DOHH2 (cell line): ENCODE measurements around the gene LSS.

Experiments used
- EZH2phosphoT487 ChIP-seq: fragments of 200-600 bp; sonication (generic); IDR thresholded peaks from 2 replicates; pipeline ENCODE4 v1.6.1; 2017; ENCODE audit warnings: borderline replicate concordance, mild to moderate bottlenecking, antibody characterized with exemption, low read length, moderate library complexity, mixed read lengths
- TF ChIP-seq, protein P1 (sequence below): fragments of 200-600 bp; sonication (generic); IDR thresholded peaks from one replicate; pipeline ENCODE4 v1.5.1; 2014; ENCODE audit warnings: antibody characterized with exemption, mild to moderate bottlenecking, low read depth, low read length; ENCODE audit not compliant: poor library complexity, severe bottlenecking

DNA sequence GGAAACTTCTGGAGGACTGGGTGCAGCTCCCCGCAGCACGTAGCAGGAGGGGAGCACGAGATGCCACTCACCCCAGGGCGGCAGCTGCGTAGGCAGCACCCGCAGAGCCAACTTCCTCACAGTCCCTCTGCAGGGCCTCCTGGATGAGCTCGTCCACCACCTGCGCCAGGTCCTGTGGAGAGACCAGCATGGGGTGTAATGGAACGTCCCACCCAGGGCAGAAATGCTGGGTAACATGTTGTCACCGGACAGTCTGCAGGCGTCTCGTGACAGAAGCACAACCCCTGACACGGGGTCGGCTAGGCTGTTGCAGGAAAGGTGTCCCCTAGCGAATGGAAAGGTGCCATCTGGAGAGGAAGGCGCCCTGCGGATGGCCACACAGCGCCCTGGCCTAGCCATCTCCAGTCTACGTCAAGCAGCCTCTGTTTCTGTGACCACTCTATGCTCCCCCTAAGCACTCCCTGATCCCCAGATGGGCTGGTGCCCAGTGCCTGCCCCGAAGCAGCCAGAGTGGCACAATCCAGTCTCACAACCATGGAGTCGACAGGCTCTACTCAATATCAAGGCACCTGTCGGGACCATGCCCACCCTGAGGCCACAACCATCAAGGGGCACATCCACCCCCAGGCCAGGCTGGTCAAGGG lies 35.6 kb upstream of the LSS start:
- TF ChIP-seq, protein P1, sequence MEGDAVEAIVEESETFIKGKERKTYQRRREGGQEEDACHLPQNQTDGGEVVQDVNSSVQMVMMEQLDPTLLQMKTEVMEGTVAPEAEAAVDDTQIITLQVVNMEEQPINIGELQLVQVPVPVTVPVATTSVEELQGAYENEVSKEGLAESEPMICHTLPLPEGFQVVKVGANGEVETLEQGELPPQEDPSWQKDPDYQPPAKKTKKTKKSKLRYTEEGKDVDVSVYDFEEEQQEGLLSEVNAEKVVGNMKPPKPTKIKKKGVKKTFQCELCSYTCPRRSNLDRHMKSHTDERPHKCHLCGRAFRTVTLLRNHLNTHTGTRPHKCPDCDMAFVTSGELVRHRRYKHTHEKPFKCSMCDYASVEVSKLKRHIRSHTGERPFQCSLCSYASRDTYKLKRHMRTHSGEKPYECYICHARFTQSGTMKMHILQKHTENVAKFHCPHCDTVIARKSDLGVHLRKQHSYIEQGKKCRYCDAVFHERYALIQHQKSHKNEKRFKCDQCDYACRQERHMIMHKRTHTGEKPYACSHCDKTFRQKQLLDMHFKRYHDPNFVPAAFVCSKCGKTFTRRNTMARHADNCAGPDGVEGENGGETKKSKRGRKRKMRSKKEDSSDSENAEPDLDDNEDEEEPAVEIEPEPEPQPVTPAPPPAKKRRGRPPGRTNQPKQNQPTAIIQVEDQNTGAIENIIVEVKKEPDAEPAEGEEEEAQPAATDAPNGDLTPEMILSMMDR: no peak
- TF ChIP-seq EZH2phosphoT487: no peak
